Activated T-cell treated with anti-CD3 and anti-CD28 coated beads for 24 hours (primary cell): ENCODE results near the gene DCTD.

ENCODE experiments used
- DNase-seq: peaks from one replicate; pipeline ENCODE4 v3.0.0-alpha.2; 2020; ENCODE audit warnings: low read depth

Gene DCTD

DNA sequence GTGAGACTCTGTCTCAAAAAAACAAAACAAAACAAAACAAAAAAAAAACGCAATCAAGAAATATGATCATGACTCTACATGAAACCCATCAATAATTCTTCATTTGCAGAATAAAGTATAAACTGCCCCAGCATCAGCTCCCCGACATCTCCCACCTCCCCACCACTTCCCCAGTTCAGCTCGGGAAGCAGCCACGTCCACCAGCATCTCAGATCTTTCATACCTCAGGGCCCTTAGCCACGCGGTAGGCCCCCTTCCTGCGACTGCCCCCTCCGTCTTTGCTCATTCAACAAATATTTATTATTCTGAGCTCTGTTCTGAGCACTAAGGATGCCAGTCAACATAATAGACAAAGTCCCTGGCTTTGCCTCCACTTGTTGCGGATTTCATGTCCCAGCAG lies 45.6 kb downstream of the DCTD start:
- no peak for DNase-seq

DNA sequence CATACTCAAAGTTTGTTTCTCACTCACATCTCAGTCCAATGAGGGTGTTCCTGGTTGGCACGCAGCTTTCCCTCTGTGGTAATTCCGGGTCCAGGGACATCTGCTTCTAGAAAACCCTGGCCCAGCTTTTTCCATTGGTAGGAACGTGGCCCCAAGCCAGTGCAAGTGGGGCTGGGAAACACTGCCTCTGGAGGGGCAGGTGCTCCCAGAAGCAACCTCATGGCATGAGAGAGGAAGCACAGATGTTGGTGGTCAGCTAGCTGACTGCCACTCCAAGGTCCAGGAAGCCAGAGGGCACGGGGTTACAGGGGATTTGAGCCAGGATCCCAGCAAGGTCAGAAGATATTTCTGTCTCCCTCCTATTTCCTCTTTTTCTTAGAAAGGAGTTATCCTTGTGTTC lies 47.5 kb downstream of the DCTD start:
- DNase-seq: no peak

DNA sequence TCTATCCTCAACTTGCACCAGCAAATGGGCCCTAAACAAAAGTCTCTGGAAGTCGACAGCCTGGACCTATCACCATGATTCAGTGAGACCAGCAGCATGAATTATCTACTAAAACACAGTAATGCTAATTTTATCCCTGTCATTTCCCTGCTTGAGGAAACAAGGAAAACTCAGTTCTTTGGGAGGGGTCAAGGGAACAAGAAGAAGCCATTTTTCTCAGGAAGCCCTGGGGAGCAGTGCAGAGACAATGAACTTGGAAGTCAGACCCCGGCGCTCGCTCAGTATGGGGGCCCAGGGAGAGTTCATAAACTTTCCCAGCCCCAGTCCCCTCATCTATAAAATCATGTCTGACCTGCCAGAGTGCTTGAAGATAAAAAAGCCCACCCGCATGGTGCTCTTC lies 50.4 kb downstream of the DCTD start:
- DNase-seq: no peak

DNA sequence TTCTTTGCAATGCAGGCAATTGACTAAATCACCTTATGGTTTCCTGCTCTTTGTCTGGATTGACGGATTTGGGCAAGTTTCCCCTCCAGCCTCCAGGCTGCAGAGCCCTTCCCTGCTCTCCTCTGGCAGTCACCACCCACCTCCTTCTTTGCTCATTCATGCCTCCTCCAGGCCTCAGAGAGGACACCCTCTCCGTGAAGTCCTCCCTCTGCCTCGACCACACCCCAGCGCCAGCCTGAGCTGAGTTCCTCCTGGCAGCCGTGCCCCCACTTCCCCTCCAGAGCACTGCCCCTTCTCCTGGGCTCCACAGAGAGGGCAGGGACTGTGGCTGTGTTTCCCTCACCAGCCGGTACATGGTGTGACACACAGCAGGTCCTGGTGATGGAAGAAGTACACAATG lies 53.7 kb downstream of the DCTD start:
- no peak for DNase-seq

DNA sequence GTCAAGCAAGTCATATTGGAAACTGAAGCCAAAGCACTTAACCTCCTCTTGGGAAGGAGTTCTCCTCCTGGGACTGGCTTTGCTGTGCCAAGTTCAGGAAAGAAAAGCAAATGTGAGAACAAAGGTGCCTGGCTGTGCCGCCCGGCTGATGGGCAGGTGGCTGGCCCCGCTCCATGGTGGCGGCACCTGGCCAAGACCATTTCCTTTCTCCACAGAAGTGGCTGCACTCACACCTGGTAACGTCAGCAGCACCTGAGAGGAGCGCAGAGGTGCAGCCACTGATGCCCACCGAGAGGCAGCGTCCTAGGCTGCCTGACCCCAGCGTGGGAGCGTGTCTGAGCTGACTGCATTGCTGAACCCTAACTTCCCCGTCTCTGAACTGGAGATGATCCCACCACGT lies 54.3 kb downstream of the DCTD start:
- no peak for DNase-seq

DNA sequence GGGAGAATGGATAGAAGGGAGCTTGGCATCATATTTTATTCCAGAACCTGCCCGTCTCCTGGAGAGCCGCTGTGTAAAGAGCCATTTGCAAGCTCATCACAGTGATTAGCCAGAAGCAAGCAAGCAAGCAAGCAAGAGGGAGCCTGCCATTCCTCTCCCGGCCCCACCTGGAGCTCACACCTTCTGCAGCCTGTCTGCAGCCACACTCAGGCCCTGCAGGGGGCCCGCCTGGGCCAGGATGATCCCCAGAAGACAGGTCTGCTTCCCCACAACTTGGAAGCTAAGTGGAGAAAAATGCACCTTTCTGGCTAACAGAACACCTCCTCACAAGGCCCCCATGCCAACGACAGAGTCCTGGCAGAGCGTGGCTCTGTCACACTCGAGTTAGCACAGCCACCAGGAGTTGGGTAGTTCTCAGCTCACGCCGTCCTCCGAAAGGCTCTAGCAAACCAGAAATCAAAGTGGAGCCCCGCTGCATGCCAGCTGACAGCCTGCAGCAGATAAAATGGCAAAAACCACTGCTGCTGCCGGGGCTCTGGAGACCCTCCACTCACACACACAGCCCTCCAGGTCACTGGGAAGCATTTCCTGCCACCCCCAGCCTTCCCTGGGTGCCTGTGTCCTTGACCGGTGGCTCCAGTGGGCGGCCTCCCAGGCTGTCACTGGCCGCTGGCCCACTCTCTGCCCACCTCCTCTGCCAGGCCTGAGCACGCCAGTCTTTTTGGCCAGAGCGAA lies 54.9 kb downstream of the DCTD start:
- no peak for DNase-seq

DNA sequence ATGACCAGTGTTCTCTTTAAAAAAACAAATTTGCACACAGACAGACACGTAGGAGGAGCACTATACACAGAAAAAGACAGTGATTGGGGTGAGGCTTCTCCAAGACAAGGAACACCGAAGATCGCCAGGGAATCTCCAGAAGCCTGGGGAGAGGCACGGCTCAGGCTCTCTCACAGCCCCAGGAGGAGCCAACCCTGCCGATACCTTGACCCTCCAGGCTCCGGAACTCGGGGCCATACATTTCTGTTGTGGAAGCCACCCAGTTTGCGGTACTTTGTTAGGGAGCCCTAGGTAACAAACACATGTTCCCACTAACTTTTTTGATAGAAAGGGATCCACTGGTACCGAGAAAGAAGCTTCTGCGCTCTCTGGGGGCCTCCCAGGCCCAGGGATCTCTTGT lies 55.8 kb downstream of the DCTD start:
- no peak for DNase-seq

DNA sequence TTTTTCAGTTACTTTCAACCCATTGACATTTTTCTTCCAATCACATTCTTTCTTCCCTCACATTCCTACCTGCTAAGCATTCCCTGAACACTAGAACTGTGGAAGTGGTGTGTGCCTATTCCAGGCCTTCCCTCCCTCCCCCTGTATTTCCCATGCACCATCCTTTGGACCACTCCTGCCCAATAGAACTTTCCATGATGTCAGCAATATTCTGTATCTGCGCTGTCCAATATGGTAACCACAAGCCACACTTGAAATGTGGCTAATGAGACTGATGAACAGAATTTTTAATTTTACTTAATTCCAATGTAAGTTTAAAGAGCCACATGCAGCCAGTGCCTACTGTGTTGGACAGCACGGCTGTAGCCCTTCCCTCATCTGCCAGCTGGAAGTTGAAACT lies 57.5 kb downstream of the DCTD start:
- no peak for DNase-seq

DNA sequence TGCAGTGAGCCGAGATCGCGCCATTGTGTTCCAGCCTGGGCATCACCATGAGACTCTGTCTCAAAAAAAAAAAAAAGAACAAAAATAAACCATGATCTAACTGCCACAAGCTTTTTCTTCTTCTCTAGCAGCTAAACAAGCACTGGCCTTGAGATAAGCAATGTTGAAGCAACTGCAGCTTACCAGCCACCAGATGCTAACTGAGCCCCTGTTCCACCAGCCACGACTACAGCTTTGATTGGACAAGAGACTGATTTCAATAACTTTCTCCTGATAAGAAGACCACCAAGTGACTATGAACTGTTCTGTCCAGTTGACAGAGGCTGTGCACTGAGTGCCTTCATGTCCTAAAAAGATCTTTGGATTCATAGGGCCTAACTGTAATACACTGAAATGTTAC lies 58.5 kb downstream of the DCTD start:
- no peak for DNase-seq

DNA sequence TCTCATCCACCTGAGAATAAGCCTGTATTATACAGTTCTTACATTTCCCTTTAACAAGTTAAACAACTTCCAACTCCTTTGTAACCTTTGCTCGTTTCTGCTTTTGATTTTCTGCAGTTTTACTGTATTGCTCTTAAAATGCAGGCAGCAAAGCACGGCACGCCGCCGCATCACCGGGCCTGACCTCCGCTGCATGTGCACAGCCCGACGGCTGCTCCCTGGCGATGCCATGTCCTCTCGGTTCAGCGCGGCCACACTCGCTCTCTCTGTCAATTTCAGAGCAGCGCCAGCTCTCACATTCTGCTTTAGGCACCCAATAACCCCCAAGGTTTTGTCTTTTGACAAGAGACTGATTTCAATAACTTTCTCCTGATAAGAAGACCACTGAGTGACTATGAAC lies 60.3 kb downstream of the DCTD start:
- DNase-seq: no peak

DNA sequence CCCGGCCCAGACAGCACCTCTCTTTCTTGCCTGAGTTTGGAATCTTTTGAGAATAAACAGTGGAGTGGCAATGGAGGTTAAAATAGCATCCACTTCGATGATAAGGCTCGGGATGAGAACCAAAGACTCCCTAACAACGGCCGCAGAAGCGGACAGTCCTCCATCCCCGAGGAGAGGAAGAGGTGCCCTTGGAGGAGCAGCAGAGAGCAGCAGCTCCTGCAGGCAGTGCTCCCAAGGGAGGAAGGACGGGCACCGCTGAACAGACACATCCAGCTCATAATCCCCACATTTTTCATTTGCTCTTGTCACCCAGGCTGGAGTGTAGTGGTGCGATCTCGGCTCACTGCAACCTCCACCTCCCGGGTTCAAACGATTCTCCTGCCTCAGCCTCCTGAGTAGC lies 61.3 kb downstream of the DCTD start:
- no peak for DNase-seq

DNA sequence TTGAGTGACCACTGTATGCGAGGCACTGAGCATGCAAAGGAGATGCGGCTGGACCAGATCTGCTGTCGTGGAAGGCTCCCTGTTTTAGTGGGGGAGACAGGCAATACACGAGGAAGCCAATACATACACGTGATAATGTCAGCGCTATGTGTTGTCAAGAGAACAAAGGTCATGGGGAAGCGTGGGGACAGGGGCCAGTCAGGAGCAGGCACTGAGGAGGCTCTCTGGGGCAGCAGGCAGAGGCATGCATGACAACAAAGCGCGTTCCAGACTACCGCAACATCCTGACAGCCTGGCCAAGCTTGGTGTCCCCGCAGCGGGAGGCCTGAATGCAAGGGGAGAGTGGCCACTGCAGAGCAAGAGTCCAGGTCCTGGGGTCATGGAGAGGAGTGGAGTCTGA lies 61.9 kb downstream of the DCTD start:
- no peak for DNase-seq

DNA sequence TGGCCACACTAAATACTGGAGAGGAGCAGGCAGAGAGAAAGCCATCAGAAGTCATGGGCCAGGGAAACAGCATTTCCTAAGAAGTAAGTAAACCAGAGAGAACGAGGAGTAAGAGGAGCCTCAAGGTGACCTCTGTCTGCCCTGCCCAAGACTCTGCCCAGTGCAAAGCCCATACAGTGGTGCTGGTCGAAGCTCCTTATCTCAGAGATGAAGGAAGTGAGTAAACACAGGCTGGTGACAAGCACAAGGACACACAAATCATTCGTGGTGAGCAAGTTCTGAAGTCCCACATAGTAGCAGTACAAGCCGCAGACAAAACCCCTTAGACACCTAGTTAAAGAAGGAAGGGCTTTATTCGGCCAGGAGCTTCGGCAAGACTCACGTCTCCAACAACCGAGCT lies 62.7 kb downstream of the DCTD start:
- no peak for DNase-seq

DNA sequence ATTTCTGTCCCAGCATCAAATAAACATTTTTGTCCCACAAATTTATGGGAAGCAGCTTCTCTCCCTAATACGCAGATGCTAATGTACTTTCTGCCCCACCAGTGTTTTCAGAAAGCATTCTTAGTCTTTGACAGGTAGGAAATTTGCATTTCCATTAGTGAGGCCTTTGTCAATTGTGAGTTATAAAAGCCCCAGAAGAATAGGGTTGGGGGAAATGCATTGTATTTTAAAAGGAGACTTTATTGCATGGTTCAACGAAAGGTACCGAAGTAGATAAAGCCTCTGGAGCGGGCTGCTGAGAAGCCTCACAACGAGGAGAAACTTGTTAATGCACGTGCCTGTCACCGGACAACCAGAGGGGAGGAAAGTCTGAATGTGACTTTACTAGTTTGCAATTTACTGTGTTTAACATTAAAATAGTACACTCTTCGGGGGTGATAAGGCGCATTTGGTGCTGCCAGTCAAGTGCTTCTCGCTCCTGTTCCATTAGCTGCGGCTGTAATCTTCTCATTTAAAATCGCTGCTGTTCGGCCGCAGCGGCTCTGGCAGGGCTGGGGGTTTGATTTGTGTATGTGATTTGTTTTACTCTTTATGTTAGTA lies 63.4 kb downstream of the DCTD start:
- DNase-seq: no peak

DNA sequence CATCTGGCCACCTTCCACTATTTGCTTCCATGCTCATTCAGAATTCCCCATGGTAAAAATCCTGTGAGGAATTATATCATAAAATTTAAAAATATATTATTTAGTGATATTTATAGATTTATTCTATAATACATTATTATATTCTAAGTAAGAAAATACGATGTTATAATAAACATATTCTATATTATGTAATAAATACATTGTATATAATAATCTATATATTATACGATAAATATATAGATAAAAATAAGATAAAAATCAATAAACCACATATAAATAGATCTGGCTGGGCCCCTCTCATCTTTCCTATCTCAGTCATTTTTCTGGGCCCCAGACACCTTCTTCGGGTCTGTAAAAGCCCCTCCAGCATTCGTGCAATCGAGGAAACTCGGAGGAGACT lies 68.5 kb downstream of the DCTD start:
- no peak for DNase-seq

DNA sequence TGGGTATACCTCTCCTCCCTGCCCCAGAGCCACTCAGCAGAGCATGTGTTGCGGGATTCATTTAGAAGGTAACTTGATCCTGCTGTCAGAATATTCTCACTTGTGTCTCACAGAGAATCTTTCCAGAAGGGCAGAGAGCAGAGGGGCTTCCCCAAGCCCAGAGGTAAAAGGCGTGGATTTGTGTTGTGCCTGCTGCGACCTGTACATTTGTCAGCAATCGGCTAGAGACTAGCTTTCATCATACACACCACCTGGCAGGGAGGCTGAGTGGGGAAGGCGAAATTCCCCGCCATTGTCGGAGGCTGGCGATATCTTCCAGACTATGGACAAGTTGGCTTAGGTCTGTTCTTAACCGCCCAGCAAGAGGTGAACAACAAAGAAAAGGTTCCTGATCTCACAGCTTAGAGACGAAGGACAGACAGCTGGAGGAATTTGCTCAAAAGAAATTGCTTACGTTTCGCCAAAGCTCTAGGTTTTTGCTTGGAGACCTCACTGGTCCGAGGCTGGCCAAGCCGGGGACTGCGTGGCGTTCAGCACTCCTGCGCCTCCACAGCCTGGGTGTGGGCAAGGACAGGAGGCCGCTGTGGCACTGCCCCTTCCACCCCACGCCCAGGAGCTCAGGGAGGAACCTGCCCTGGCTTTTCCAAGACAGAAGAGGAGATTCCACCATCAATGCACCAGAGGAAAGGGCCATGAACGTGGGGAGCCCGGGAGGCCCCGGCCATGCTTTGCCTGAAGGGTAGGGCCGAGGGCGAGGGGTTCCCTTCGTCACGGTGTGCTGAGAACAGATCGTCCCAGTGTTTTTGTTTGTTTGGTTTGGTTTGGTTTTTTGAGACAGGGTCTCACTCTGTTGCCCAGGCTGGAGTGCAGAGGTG lies 69.4 kb downstream of the DCTD start:
- no peak for DNase-seq

DNA sequence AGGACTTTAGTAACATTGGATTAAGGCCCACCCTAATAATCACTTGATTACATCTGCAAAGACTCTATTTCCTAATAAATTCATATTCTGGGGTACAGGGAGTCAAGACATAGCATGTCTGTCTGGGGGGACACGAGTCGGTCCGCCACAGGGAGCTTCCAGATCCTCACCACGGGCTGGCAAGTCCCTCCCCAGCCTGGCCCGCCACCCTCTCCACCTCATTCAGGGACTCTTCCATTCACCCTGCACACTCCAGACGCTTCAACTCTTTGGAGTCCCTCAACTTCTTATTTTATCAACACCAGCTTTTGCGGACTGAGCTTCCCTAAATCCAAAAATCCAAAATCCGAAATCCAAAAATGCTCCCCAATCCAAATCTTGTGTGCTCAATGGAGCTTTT lies 71.2 kb downstream of the DCTD start:
- DNase-seq: no peak

DNA sequence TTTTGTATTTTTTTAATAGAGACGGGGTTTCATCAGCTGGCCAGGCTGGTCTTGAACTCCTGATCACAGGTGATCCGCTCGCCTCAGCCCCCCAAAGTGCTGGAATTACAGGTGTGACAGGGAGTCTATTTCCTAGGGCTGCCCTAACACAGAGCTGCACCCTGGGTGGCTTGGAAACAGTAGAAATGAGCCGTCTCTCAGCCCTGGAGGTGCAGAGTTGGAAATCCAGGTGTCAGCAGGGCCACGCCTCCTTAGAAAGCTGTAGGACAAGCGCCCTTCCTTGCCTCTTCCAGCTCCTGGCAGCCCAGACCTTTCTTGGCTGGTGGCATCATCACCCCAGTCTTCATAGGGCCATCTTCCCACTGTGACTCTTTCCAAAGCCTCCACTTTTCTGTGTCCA lies 71.6 kb downstream of the DCTD start:
- no peak for DNase-seq

DNA sequence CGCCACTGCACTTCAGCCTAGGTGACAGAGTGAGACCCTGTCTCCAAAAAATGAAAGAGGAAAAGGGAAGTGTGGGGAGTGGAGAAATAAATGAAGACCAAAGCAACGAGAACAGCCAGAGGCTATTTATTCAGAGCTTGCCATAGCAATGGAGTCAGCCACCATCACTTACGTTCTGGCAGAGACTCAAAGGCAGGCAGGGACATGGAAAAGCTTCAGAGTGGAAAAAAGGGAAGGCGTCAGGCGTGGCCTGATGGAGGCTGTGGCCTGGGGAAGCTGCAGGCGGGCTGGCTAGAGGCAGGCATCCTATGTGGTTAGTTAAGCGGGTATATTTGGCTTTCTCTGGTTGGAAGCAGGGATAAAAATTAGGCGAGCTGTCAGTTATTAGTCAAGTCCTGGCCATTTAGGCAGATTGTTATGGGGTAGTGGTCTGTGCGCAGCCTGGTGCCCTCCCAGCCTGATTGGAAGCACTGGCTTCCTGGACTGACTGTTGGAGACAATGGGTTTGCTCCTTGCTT lies 73.3 kb downstream of the DCTD start:
- DNase-seq: no peak

DNA sequence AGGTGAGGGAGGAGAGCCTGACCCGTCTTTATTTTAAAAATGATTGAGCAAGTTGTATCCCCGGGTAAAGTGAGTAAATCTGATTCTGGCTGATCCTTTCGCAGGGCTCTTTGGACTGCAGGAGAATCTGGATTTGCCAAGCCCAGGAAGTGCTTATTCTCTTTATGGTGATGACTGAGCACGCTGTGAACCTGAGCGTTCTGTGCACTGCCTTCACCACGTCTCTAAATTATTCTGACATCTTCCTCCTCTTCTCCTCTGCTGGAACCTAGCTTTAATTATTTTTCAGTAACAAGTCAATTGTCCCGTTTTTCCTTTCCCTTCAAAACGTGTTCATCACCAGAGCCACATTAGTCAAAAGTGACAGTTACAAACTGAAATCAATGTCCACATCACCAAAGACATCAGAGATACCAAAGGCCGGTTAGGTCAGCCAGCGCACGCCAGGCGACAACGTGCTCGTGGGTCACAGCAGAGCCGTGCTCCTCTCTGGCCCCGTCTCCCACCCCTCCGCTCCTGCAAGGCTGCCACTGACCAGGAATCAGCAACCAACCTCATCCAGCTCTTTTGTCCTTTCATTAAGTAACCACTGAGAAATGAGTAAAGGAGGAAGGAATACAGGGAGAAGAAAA lies 74.3 kb downstream of the DCTD start:
- no peak for DNase-seq

DNA sequence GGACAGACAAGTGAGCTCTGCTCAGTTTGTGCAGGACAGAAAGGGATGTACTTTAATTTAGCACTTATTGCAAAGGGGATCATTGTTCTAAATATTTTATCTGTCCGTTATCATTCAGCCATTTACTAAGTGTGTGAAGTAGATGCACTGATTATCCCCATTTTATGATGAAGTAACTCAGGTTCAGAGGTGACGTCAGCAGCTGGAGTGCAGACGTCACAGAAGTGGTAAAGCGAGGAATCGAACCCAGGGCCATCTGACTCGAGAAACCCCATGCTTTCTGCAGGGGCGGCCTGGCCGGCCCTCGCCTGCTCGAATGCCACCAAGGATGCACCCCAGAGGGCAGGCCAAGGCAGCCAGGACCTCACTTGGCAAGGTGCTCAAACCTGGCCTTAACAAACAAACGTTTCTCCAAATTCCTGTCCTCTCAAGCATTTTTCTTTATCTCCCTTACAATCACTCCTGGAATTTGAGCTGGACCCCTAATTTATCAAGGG lies 75.0 kb downstream of the DCTD start:
- DNase-seq: no peak

DNA sequence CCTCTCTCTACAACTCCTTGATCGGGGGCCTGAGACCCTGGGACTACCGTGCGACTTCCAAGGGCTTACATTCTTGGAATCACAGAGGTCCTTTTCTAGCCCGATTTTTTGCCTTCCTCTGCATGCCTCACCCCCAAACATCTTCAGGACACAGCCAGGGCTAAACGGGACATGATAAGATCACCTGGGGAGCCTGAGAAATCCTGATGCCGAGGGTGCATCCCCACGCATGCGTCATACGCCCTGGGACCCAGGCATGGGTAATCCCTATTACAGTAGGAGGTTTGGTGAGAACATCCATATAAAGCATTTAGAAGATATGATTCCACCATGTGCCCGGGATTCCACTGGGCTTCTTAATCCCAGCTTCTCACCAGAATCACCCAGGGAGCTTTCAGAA lies 77.1 kb downstream of the DCTD start:
- no peak for DNase-seq
